Karpas-422 (cell line): Measurements from ENCODE around the gene ABCA13. TPM values are rescaled to one million over a fixed set of nuclear protein-coding genes. Genes with fewer than 3 reads are reported as not detected.

Experiments
- DNase-seq: peaks from one replicate; pipeline ENCODE4 v3.0.0-alpha.2; 2015
- H2AFZ ChIP-seq: fragments of 200-600 bp; sonication (generic); 2 replicates; pipeline ENCODE4 v1.6.1; 2014; ENCODE audit warnings: antibody characterized with exemption, low read length, mixed read lengths
- H3K27ac ChIP-seq: fragments of 200-600 bp; sonication (generic); 2 replicates; pipeline ENCODE4 v1.5.1; 2014; ENCODE audit warnings: mild to moderate bottlenecking, low read length, moderate library complexity
- H3K27me3 ChIP-seq: fragments of 200-600 bp; sonication (generic); 2 replicates; pipeline ENCODE4 v1.6.1; 2014; ENCODE audit warnings: low read length, mixed read lengths
- H3K36me3 ChIP-seq: fragments of 200-600 bp; sonication (generic); 2 replicates; pipeline ENCODE4 v1.6.1; 2014; ENCODE audit warnings: low read length, mixed read lengths; ENCODE audit not compliant: insufficient read depth
- H3K4me1 ChIP-seq: fragments of 200-600 bp; sonication (generic); 2 replicates; pipeline ENCODE4 v1.6.1; 2014; ENCODE audit warnings: mild to moderate bottlenecking, low read length, mixed read lengths
- H3K4me2 ChIP-seq: fragments of 200-600 bp; sonication (generic); 2 replicates; pipeline ENCODE4 v1.6.1; 2014; ENCODE audit warnings: low read length, low read depth, mild to moderate bottlenecking; ENCODE audit not compliant: poor library complexity, severe bottlenecking
- H3K4me3 ChIP-seq: fragments of 200-600 bp; sonication (generic); 2 replicates; pipeline ENCODE4 v1.5.1; 2014; ENCODE audit warnings: mild to moderate bottlenecking, antibody characterized with exemption, low read length, mixed read lengths
- H3K79me2 ChIP-seq: fragments of 200-600 bp; sonication (generic); 2 replicates; pipeline ENCODE4 v1.6.1; 2014; ENCODE audit warnings: mild to moderate bottlenecking, low read length, mixed read lengths
- H3K9ac ChIP-seq: fragments of 200-600 bp; sonication (generic); 2 replicates; pipeline ENCODE4 v1.6.0; 2014; ENCODE audit warnings: low read length
- H3K9me2 ChIP-seq: fragments of 200-600 bp; sonication (generic), shearing (Covaris generic); replicated peaks from 2 replicates; pipeline ENCODE4 v1.6.0; 2014; ENCODE audit warnings: mild to moderate bottlenecking, low read length, moderate library complexity; ENCODE audit not compliant: insufficient read depth
- H3K9me3 ChIP-seq: fragments of 300-700, 200-600 bp; sonication (generic); 2 replicates; pipeline ENCODE4 v1.6.1; 2014; ENCODE audit warnings: low read length, mixed read lengths
- H4K20me1 ChIP-seq: fragments of 200-600 bp; sonication (generic); 2 replicates; pipeline ENCODE4 v1.6.1; 2014; ENCODE audit warnings: mild to moderate bottlenecking, antibody characterized with exemption, low read length, low read depth; ENCODE audit not compliant: insufficient read depth
- total RNA-seq: library from RNA; depleted of rRNA; stranded (reverse); fragments of >200 nt; shearing (Covaris generic); gene quantifications from 2 replicates; pipeline ENCODE4 v1.2.3, GENCODE V29; 2014; ENCODE audit warnings: low replicate concordance

Gene ABCA13
- total RNA-seq, 1 experiment from 2014 or later: not detected

- H3K4me3 ChIP-seq: peak overlapping the region; percentile 41; the same call in 1 of the 2 replicates
- DNase-seq: peak; percentile 86
- peak overlapping the region; percentile 78 for H2AFZ ChIP-seq
- H3K36me3 ChIP-seq: no peaks in the 10 kb centered on the region
- H3K27me3 ChIP-seq: no peaks in the 10 kb centered on the region
- peak overlapping the region; percentile 56; the same call in 1 of the 2 replicates for H3K27ac ChIP-seq
- H3K4me2 ChIP-seq: peak overlapping the region; percentile 57
- no peaks in the 10 kb centered on the region for H3K79me2 ChIP-seq
- H3K9me2 ChIP-seq: no peaks in the 10 kb centered on the region
- no peaks in the 10 kb centered on the region for H3K9me3 ChIP-seq
- H3K9ac ChIP-seq: peak overlapping the region; percentile 34
- peaks cover 32% of the 10 kb centered on the region for H3K4me1 ChIP-seq
- no peaks in the 10 kb centered on the region for H4K20me1 ChIP-seq
Measured at GRCh38 chr7:48617993-48618392, 446.7 kb downstream of the ABCA13 start.

GRCh38 chr7:48621076-48621475 lies 449.8 kb downstream of the ABCA13 start:
- H3K9me3 ChIP-seq: no peaks in the 10 kb centered on the region
- H4K20me1 ChIP-seq: no peaks in the 10 kb centered on the region
- no peak overlapping the region for H3K4me3 ChIP-seq
- H3K27ac ChIP-seq: no peak overlapping the region
- no peaks in the 10 kb centered on the region for H3K79me2 ChIP-seq
- no peaks in the 10 kb centered on the region for H3K9me2 ChIP-seq
- H3K36me3 ChIP-seq: no peaks in the 10 kb centered on the region
- DNase-seq: no peak
- H3K4me1 ChIP-seq: peaks cover 39% of the 10 kb centered on the region
- no peak overlapping the region for H3K4me2 ChIP-seq
- no peaks in the 10 kb centered on the region for H3K27me3 ChIP-seq
- H2AFZ ChIP-seq: no peak overlapping the region
- no peak overlapping the region for H3K9ac ChIP-seq

GRCh38 chr7:48627164-48627563 lies 455.9 kb downstream of the ABCA13 start:
- Histone ChIP-seq H2AFZ (no peak overlapping the region; the same call in 1 of the 2 replicates), H4K20me1 (no peaks in the 10 kb centered on the region), H3K9ac (no peak overlapping the region), H3K4me2 (no peak overlapping the region), H3K4me3 (no peak overlapping the region), H3K4me1 (peaks cover 9% of the 10 kb centered on the region), H3K27me3 (no peaks in the 10 kb centered on the region), H3K36me3 (no peaks in the 10 kb centered on the region), H3K27ac (no peak overlapping the region), H3K9me3 (no peaks in the 10 kb centered on the region; the same call in 1 of the 2 replicates), H3K9me2 (no peaks in the 10 kb centered on the region), H3K79me2 (no peaks in the 10 kb centered on the region)
- no peak for DNase-seq

- Histone ChIP-seq H3K4me1 (no peaks in the 10 kb centered on the region), H3K9ac (no peak overlapping the region), H3K9me3 (no peaks in the 10 kb centered on the region; the same call in 1 of the 2 replicates), H4K20me1 (no peaks in the 10 kb centered on the region), H3K9me2 (no peaks in the 10 kb centered on the region), H3K79me2 (no peaks in the 10 kb centered on the region), H3K27ac (no peak overlapping the region), H3K4me2 (no peak overlapping the region), H3K4me3 (no peak overlapping the region), H2AFZ (no peak overlapping the region), H3K36me3 (no peaks in the 10 kb centered on the region; the same call in 1 of the 2 replicates), H3K27me3 (no peaks in the 10 kb centered on the region)
- DNase-seq: no peak
Measured at GRCh38 chr7:48628793-48629349, 457.6 kb downstream of the ABCA13 start.

GRCh38 chr7:48634116-48634632 lies 462.9 kb downstream of the ABCA13 start:
- Histone ChIP-seq H3K4me1 (peaks cover 21% of the 10 kb centered on the region), H3K4me3 (no peak overlapping the region), H3K4me2 (no peak overlapping the region), H4K20me1 (no peaks in the 10 kb centered on the region), H3K9me3 (no peaks in the 10 kb centered on the region; the same call in 1 of the 2 replicates), H2AFZ (no peak overlapping the region), H3K9ac (no peak overlapping the region), H3K79me2 (no peaks in the 10 kb centered on the region), H3K27ac (no peak overlapping the region), H3K9me2 (no peaks in the 10 kb centered on the region), H3K36me3 (no peaks in the 10 kb centered on the region; the same call in 1 of the 2 replicates), H3K27me3 (no peaks in the 10 kb centered on the region)
- no peak for DNase-seq

GRCh38 chr7:48635796-48636195 lies 464.5 kb downstream of the ABCA13 start:
- Histone ChIP-seq H3K27me3 (no peaks in the 10 kb centered on the region), H3K4me1 (peaks cover 30% of the 10 kb centered on the region), H3K9me3 (no peaks in the 10 kb centered on the region; the same call in 1 of the 2 replicates), H3K79me2 (no peaks in the 10 kb centered on the region), H3K36me3 (no peaks in the 10 kb centered on the region; the same call in 1 of the 2 replicates), H3K4me2 (no peak overlapping the region), H2AFZ (no peak overlapping the region), H3K4me3 (no peak overlapping the region), H4K20me1 (no peaks in the 10 kb centered on the region), H3K9ac (no peak overlapping the region), H3K27ac (no peak overlapping the region), H3K9me2 (no peaks in the 10 kb centered on the region)
- DNase-seq: no peak

GRCh38 chr7:48636391-48637015 lies 465.2 kb downstream of the ABCA13 start:
- no peaks in the 10 kb centered on the region for H3K9me2 ChIP-seq
- no peaks in the 10 kb centered on the region for H4K20me1 ChIP-seq
- no peak overlapping the region for H3K27ac ChIP-seq
- H3K9me3 ChIP-seq: no peaks in the 10 kb centered on the region; the same call in 1 of the 2 replicates
- DNase-seq: no peak
- H2AFZ ChIP-seq: peak overlapping the region; percentile 33; the same call in 1 of the 2 replicates
- no peak overlapping the region for H3K9ac ChIP-seq
- H3K4me2 ChIP-seq: no peak overlapping the region
- H3K4me1 ChIP-seq: peaks cover 36% of the 10 kb centered on the region
- H3K36me3 ChIP-seq: no peaks in the 10 kb centered on the region; the same call in 1 of the 2 replicates
- no peak overlapping the region for H3K4me3 ChIP-seq
- no peaks in the 10 kb centered on the region for H3K27me3 ChIP-seq
- H3K79me2 ChIP-seq: no peaks in the 10 kb centered on the region

- Histone ChIP-seq H3K27me3 (no peaks in the 10 kb centered on the region), H3K36me3 (no peaks in the 10 kb centered on the region; the same call in 1 of the 2 replicates), H3K9me3 (no peaks in the 10 kb centered on the region; the same call in 1 of the 2 replicates), H3K4me1 (peaks cover 37% of the 10 kb centered on the region), H3K9me2 (no peaks in the 10 kb centered on the region), H3K27ac (no peak overlapping the region), H4K20me1 (no peaks in the 10 kb centered on the region), H3K9ac (no peak overlapping the region), H3K79me2 (no peaks in the 10 kb centered on the region), H3K4me2 (no peak overlapping the region), H2AFZ (peak overlapping the region; percentile 81; the same call in 1 of the 2 replicates), H3K4me3 (no peak overlapping the region)
- DNase-seq: no peak
Measured at GRCh38 chr7:48637382-48637781, 466.1 kb downstream of the ABCA13 start.
